Measurements from ENCODE around the gene ASAP2.

Gene ASAP2

DNA sequence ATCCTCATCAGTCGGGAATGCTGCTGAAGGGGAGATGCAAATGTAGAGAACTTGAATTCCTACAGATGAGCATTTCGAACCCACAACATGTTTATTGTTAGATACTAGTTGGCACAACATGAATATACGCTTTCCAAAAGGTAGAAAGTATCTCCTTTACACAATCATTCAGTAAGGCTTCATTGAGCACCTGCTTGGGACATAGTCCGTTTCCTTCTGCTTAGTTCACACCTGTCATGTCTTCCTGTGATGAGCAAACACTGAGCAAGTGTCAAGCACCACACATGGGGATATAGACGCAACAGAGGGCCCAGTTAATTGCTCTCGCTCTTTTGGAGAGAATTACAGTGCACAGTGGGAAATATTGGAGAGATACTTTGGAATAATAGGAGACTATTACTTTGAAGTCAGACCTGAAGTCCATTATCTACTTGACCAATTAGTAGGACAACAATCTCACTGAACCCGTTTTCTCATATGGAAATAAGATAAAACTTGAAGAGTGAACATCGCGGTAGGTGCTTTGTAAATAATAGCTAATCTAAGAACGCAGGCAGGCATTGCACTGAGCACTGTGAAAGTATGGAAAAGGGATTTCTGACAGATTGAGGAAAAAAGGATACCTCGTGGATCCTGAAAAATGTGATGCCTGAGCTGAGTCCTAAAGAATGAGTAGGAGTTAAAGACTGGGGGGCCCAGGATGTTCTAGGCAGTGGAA is 218.0 kb downstream of the ASAP2 start:
- Histone ChIP-seq H3K27ac (replicated peaks; ENCODE audit: low read length) (no peak overlapping the region), H2BK5ac (ENCODE audit: low read length) (peak overlapping the region; percentile 43), H4K91ac (ENCODE audit: low read depth, low read length, poor library complexity) (no peak overlapping the region), H2BK12ac (ENCODE audit: low read length) (no peak overlapping the region), H2AFZ (ENCODE audit: low read length) (no peak overlapping the region), H3K4me2 (ENCODE audit: insufficient read depth, low read length, poor library complexity, severe bottlenecking) (peak overlapping the region; percentile 92), H4K8ac (ENCODE audit: low read depth, low read length) (no peak overlapping the region), H2BK120ac (ENCODE audit: low read depth, low read length) (no peak overlapping the region), H3K14ac (ENCODE audit: low read length) (no peak overlapping the region), H3K9ac (ENCODE audit: low read depth, low read length, poor library complexity) (no peak overlapping the region), H2AK5ac (ENCODE audit: low read depth, low read length) (no peak overlapping the region), H3K23ac (ENCODE audit: low read depth, low read length, poor library complexity) (no peak overlapping the region), H3K4me3 (ENCODE audit: low read length in 2 of 2) (peak overlapping the region; percentile 76 to 94), H3K4ac (ENCODE audit: low read length) (no peak overlapping the region), H3K4me1 (ENCODE audit: control insufficient read depth in 2 of 2, insufficient read depth in 1 of 2, low read depth in 1 of 2, low read length in 2 of 2) (peaks cover 11 to 13% of the 10 kb centered on the region in 2 donors), H3K9me3 (replicated peaks in 1 of 2; ENCODE audit: control insufficient read depth in 2 of 2, insufficient read depth in 1 of 2, low read depth in 1 of 2, low read length in 2 of 2) (no peaks in the 10 kb centered on the region), H3K18ac (ENCODE audit: low read length) (no peak overlapping the region), H3K36me3 (replicated peaks in 1 of 2; ENCODE audit: control insufficient read depth in 2 of 2, insufficient read depth in 2 of 2, low read length in 2 of 2) (peaks cover 5 to 40% of the 10 kb centered on the region in 2 donors), H3K79me1 (ENCODE audit: low read depth, low read length) (peaks cover 7% of the 10 kb centered on the region), H3K27me3 (ENCODE audit: control insufficient read depth in 3 of 3, insufficient read depth in 3 of 3, low read depth in 1 of 3, low read length in 3 of 3) (no peaks in the 10 kb centered on the region), H2BK15ac (ENCODE audit: low read length) (no peak overlapping the region)
- no CpG with 5 or more reads among the region's 11 CpGs for WGBS, 2 donors (ENCODE audit: extremely low coverage in 2 of 2, insufficient read length in 2 of 2, insufficient replicate concordance in 1 of 2)
- DNase-seq (ENCODE audit: low spot score), result no peak

DNA sequence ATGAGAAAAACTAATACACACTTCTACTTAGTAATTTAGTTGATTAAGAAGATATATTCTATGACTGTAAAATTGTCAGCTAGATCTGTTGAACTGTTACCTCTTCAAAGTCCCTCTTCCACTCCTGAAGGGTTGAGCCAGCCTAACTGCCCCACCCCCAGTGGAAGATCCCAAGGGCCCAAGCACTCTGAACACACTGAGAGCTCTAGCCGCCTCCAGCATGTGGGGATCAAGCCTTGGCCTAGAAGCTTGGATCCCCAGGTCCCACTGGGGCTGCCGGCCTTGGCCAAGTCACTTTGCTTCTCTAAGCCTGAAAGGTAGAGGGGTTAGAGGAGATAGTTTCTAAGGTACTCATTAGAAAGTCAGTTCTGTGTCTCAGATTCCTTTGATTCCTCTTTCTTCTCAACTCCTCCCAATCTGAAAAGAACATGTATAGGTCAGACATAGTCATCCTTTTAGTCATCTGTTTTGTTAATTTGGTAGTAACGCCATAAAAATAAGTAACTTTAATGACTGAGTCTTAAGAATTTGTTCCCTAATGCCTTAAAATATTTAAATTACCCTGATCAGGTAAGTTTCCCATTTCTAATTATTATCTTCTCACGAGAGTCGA is 222.5 kb downstream of the ASAP2 start:
- H3K36me3 ChIP-seq (replicated peaks in 1 of 2; ENCODE audit: control insufficient read depth in 2 of 2, insufficient read depth in 2 of 2, low read length in 2 of 2), result peaks cover 17 to 85% of the 10 kb centered on the region in 2 donors

DNA sequence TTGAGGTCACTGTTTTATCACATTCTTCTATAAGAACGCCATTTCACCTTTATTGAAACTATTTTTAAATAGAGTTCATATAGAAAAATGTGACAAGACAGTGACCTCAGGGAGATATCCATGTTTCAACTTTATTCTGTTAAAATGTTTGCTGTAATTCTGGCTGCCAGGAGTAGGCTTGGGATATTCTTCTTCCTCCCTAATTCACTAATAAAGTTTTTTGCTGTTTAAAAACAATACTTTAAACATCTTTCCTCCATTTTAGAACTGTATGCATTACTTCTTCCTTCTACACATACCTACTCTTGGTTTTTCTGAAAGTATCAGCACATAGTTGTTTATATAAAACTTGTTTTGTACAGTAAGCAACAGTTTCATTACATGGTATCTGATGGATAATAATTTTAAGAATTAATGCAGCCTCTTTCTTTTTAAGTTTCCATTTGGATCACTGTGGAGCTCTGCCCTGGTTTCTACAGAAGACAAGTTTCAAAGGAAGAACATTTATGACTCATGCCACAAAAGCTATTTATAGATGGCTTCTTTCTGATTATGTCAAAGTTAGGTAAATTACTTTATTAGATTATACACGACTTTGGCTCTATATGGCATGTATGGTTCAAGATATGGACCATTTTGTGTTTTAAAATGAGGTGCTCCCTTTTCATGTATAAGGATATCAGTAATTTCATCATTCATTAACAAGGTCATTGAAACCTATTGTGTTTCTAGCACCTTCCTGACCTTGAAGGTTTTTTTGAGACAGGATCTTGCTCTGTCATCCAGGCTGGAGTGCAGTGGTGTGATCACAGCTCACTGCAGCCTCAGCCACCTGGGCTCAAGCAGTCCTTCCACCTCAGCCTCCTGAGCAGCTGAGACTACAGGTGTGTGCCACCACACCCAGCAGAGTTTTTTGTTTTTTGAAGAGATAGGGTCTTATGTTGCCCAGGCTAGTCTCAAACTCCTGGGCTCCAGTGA is 224.0 kb downstream of the ASAP2 start:
- DNase-seq (ENCODE audit: low spot score), result no peak
- no peak overlapping the region for H2BK12ac ChIP-seq (ENCODE audit: low read length)
- H3K36me3 ChIP-seq (replicated peaks in 1 of 2; ENCODE audit: control insufficient read depth in 2 of 2, insufficient read depth in 2 of 2, low read length in 2 of 2), result peaks cover 23 to 90% of the 10 kb centered on the region in 2 donors
- no peak overlapping the region for H3K14ac ChIP-seq (ENCODE audit: low read length)
- H3K79me1 ChIP-seq (ENCODE audit: low read depth, low read length), result no peaks in the 10 kb centered on the region
- no peak overlapping the region for H3K9ac ChIP-seq (ENCODE audit: low read depth, low read length, poor library complexity)
- no peak overlapping the region for H3K4me3 ChIP-seq (ENCODE audit: low read length in 2 of 2)
- no peak overlapping the region for H2AFZ ChIP-seq (ENCODE audit: low read length)
- WGBS, 2 donors (ENCODE audit: extremely low coverage in 2 of 2, insufficient read length in 2 of 2, insufficient replicate concordance in 1 of 2), result no CpG with 5 or more reads among the region's 2 CpGs
- no peaks in the 10 kb centered on the region for H3K4me1 ChIP-seq (ENCODE audit: control insufficient read depth in 2 of 2, insufficient read depth in 1 of 2, low read depth in 1 of 2, low read length in 2 of 2)
- H3K9me3 ChIP-seq (replicated peaks in 1 of 2; ENCODE audit: control insufficient read depth in 2 of 2, insufficient read depth in 1 of 2, low read depth in 1 of 2, low read length in 2 of 2), result no peaks in the 10 kb centered on the region
- H2BK5ac ChIP-seq (ENCODE audit: low read length), result no peak overlapping the region
- H2BK15ac ChIP-seq (ENCODE audit: low read length), result no peak overlapping the region
- H4K91ac ChIP-seq (ENCODE audit: low read depth, low read length, poor library complexity), result no peak overlapping the region
- no peak overlapping the region for H2BK120ac ChIP-seq (ENCODE audit: low read depth, low read length)
- H3K27me3 ChIP-seq (ENCODE audit: control insufficient read depth in 3 of 3, insufficient read depth in 3 of 3, low read depth in 1 of 3, low read length in 3 of 3), result no peaks in the 10 kb centered on the region
- no peak overlapping the region for H3K18ac ChIP-seq (ENCODE audit: low read length)
- H4K8ac ChIP-seq (ENCODE audit: low read depth, low read length), result no peak overlapping the region
- no peak overlapping the region for H3K27ac ChIP-seq (replicated peaks; ENCODE audit: low read length)
- H3K23ac ChIP-seq (ENCODE audit: low read depth, low read length, poor library complexity), result no peak overlapping the region
- H3K4me2 ChIP-seq (ENCODE audit: insufficient read depth, low read length, poor library complexity, severe bottlenecking), result no peak overlapping the region
- no peak overlapping the region for H2AK5ac ChIP-seq (ENCODE audit: low read depth, low read length)
- H3K4ac ChIP-seq (ENCODE audit: low read length), result no peak overlapping the region

More for the DNA sequence above, 222.5 kb downstream of the ASAP2 start:
- no peaks in the 10 kb centered on the region for H3K9me3 ChIP-seq (replicated peaks in 1 of 2; ENCODE audit: control insufficient read depth in 2 of 2, insufficient read depth in 1 of 2, low read depth in 1 of 2, low read length in 2 of 2)
- no peaks in the 10 kb centered on the region for H3K27me3 ChIP-seq (ENCODE audit: control insufficient read depth in 3 of 3, insufficient read depth in 3 of 3, low read depth in 1 of 3, low read length in 3 of 3)
- peaks cover 2% of the 10 kb centered on the region for H3K79me1 ChIP-seq (ENCODE audit: low read depth, low read length)
- no peak overlapping the region for H2AK5ac ChIP-seq (ENCODE audit: low read depth, low read length)
- no peak overlapping the region for H3K9ac ChIP-seq (ENCODE audit: low read depth, low read length, poor library complexity)
- no peak overlapping the region for H3K4ac ChIP-seq (ENCODE audit: low read length)
- H3K23ac ChIP-seq (ENCODE audit: low read depth, low read length, poor library complexity), result no peak overlapping the region
- H4K8ac ChIP-seq (ENCODE audit: low read depth, low read length), result no peak overlapping the region
- H2BK12ac ChIP-seq (ENCODE audit: low read length), result no peak overlapping the region
- no peak overlapping the region for H3K4me2 ChIP-seq (ENCODE audit: insufficient read depth, low read length, poor library complexity, severe bottlenecking)
- no peak overlapping the region for H3K27ac ChIP-seq (replicated peaks; ENCODE audit: low read length)
- H3K18ac ChIP-seq (ENCODE audit: low read length), result no peak overlapping the region
- H3K4me1 ChIP-seq (ENCODE audit: control insufficient read depth in 2 of 2, insufficient read depth in 1 of 2, low read depth in 1 of 2, low read length in 2 of 2), result peaks cover 4 to 7% of the 10 kb centered on the region in 2 donors
- H2BK15ac ChIP-seq (ENCODE audit: low read length), result no peak overlapping the region
- H2BK120ac ChIP-seq (ENCODE audit: low read depth, low read length), result no peak overlapping the region
- DNase-seq (ENCODE audit: low spot score), result no peak
- no peak overlapping the region for H2AFZ ChIP-seq (ENCODE audit: low read length)
- WGBS, 2 donors (ENCODE audit: extremely low coverage in 2 of 2, insufficient read length in 2 of 2, insufficient replicate concordance in 1 of 2), result no CpG with 5 or more reads among the region's 5 CpGs
- no peak overlapping the region for H3K4me3 ChIP-seq (ENCODE audit: low read length in 2 of 2)
- H4K91ac ChIP-seq (ENCODE audit: low read depth, low read length, poor library complexity), result no peak overlapping the region
- H2BK5ac ChIP-seq (ENCODE audit: low read length), result no peak overlapping the region
- H3K14ac ChIP-seq (ENCODE audit: low read length), result no peak overlapping the region
